ENCODE measurements around the gene RASD2. TPM values are rescaled to one million over a fixed set of nuclear protein-coding genes. Genes with fewer than 3 reads are reported as not detected.

RASD2 gene
- total and polyA plus RNA-seq, 2 experiments from 2014 or later, result 1.2 to 3.6 TPM

DNA sequence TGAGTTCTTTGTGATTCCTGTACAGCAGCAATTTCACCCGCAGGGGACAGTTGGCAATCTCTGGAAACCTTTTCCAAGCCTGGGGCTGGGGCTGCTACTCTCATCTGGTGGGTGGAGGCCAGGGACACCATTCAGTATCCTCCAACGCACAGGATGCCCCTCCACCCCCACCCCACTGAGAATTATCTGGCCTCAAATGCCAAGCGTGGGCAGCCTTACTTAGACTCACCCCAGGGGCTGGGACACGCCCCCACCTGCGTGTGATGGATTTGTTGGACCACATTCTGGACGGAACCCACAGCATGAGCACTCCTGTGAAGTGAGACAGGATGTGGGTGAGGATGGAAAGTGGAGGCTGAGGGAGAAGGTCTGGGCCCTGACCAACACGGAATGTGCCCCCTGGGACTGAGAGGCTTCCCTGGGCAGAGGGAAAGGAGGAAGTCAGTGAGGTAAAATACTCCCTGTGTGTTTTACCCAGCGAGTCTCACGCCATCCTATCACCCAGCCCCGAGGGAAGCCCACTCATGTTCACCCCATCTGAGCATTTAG lies 13.7 kb downstream of the RASD2 start:
- no peak for ATAC-seq
- H3K4me1 Mint-ChIP-seq, result peaks cover 12% of the 10 kb centered on the region
- no peak overlapping the region for H3K4me3 Mint-ChIP-seq
- no peak overlapping the region for H3K27ac Mint-ChIP-seq
- DNase-seq (ENCODE audit: low spot score), result no peak
- peaks cover 10% of the 10 kb centered on the region for H3K27me3 Mint-ChIP-seq (ENCODE audit: insufficient read depth, low read depth, poor library complexity)
- H4K20me1 ChIP-seq (replicated peaks; ENCODE audit: insufficient read depth), result no peaks in the 10 kb centered on the region
- no peaks in the 10 kb centered on the region for H3K9me3 Mint-ChIP-seq
- H3K27ac ChIP-seq (ENCODE audit: low read depth), result no peak overlapping the region
- H3K36me3 Mint-ChIP-seq (ENCODE audit: low read depth), result no peaks in the 10 kb centered on the region
- no peaks in the 10 kb centered on the region for H3F3A ChIP-seq (replicated peaks; ENCODE audit: low read depth)
- TF ChIP-seq POLR2AphosphoS5 (IDR thresholded peaks at IDR 0.05; ENCODE audit: low read depth) (no peak), JUNB (IDR thresholded peaks at IDR 0.05; ENCODE audit: unreplicated experiment) (no peak), STAT1 (IDR thresholded peaks at IDR 0.05; ENCODE audit: unreplicated experiment) (no peak), ZNF331 (CRISPR knock-in tag; IDR thresholded peaks at IDR 0.05; ENCODE audit: low read depth) (no peak), EZH2phosphoT487 (IDR thresholded peaks at IDR 0.05; ENCODE audit: unreplicated experiment) (no peak), NANOG (IDR thresholded peaks at IDR 0.05; ENCODE audit: borderline replicate concordance) (no peak)
- TF ChIP-seq, protein P1, sequence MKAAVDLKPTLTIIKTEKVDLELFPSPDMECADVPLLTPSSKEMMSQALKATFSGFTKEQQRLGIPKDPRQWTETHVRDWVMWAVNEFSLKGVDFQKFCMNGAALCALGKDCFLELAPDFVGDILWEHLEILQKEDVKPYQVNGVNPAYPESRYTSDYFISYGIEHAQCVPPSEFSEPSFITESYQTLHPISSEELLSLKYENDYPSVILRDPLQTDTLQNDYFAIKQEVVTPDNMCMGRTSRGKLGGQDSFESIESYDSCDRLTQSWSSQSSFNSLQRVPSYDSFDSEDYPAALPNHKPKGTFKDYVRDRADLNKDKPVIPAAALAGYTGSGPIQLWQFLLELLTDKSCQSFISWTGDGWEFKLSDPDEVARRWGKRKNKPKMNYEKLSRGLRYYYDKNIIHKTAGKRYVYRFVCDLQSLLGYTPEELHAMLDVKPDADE (IDR thresholded peaks at IDR 0.05), result no peak
- TF ChIP-seq, protein P2, sequence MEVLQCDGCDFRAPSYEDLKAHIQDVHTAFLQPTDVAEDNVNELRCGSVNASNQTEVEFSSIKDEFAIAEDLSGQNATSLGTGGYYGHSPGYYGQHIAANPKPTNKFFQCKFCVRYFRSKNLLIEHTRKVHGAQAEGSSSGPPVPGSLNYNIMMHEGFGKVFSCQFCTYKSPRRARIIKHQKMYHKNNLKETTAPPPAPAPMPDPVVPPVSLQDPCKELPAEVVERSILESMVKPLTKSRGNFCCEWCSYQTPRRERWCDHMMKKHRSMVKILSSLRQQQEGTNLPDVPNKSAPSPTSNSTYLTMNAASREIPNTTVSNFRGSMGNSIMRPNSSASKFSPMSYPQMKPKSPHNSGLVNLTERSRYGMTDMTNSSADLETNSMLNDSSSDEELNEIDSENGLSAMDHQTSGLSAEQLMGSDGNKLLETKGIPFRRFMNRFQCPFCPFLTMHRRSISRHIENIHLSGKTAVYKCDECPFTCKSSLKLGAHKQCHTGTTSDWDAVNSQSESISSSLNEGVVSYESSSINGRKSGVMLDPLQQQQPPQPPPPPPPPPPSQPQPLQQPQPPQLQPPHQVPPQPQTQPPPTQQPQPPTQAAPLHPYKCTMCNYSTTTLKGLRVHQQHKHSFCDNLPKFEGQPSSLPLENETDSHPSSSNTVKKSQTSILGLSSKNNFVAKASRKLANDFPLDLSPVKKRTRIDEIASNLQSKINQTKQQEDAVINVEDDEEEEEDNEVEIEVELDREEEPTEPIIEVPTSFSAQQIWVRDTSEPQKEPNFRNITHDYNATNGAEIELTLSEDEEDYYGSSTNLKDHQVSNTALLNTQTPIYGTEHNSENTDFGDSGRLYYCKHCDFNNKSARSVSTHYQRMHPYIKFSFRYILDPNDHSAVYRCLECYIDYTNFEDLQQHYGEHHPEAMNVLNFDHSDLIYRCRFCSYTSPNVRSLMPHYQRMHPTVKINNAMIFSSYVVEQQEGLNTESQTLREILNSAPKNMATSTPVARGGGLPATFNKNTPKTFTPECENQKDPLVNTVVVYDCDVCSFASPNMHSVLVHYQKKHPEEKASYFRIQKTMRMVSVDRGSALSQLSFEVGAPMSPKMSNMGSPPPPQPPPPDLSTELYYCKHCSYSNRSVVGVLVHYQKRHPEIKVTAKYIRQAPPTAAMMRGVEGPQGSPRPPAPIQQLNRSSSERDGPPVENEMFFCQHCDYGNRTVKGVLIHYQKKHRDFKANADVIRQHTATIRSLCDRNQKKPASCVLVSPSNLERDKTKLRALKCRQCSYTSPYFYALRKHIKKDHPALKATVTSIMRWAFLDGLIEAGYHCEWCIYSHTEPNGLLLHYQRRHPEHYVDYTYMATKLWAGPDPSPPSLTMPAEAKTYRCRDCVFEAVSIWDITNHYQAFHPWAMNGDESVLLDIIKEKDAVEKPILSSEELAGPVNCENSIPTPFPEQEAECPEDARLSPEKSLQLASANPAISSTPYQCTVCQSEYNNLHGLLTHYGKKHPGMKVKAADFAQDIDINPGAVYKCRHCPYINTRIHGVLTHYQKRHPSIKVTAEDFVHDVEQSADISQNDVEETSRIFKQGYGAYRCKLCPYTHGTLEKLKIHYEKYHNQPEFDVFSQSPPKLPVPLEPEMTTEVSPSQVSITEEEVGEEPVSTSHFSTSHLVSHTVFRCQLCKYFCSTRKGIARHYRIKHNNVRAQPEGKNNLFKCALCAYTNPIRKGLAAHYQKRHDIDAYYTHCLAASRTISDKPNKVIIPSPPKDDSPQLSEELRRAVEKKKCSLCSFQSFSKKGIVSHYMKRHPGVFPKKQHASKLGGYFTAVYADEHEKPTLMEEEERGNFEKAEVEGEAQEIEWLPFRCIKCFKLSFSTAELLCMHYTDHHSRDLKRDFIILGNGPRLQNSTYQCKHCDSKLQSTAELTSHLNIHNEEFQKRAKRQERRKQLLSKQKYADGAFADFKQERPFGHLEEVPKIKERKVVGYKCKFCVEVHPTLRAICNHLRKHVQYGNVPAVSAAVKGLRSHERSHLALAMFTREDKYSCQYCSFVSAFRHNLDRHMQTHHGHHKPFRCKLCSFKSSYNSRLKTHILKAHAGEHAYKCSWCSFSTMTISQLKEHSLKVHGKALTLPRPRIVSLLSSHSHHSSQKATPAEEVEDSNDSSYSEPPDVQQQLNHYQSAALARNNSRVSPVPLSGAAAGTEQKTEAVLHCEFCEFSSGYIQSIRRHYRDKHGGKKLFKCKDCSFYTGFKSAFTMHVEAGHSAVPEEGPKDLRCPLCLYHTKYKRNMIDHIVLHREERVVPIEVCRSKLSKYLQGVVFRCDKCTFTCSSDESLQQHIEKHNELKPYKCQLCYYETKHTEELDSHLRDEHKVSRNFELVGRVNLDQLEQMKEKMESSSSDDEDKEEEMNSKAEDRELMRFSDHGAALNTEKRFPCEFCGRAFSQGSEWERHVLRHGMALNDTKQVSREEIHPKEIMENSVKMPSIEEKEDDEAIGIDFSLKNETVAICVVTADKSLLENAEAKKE (CRISPR knock-in tag; IDR thresholded peaks at IDR 0.05), result no peak
- H3K9me2 ChIP-seq (ENCODE audit: insufficient read depth), result no peaks in the 10 kb centered on the region
- H3K79me2 ChIP-seq (replicated peaks; ENCODE audit: insufficient read depth), result no peaks in the 10 kb centered on the region
- no peak overlapping the region for H3K4me2 ChIP-seq
- no peak overlapping the region for H3K4me3 ChIP-seq
- H3K27me3 ChIP-seq (ENCODE audit: insufficient read depth), result no peaks in the 10 kb centered on the region
- no peak overlapping the region for H2AFZ ChIP-seq
- no peaks in the 10 kb centered on the region for H3K36me3 ChIP-seq (ENCODE audit: insufficient read depth)
- H3K4me1 ChIP-seq (ENCODE audit: insufficient read depth), result peaks cover 11% of the 10 kb centered on the region

Measured in GM23338 (cell line).